GM20000 (cell line): ENCODE measurements around the gene METTL16.
"Not testable (repeated sequence)": the region's sequence is repeated elsewhere in the genome, so short reads cannot be mapped to it uniquely, and the experiment has no call there.

Experiments used
- DNase-seq: peaks from one replicate; pipeline ENCODE4 v3.0.0; 2012; ENCODE audit warnings: low spot score
- TF ChIP-seq, protein P1 (sequence below): IDR thresholded peaks from 2 replicates; pipeline ENCODE4 v1.5.1; 2012; ENCODE audit warnings: mild to moderate bottlenecking, control low read depth; ENCODE audit errors: extremely low read depth, missing control alignments

Gene METTL16

GRCh38 chr17:2511462-2512369 lies at the start of gene METTL16:
METTL16 (minus strand) TSS chr17:2511888; CDS start chr17:2502331, 9,557 bp downstream.
- peak; percentile 97 for DNase-seq
- TF ChIP-seq, protein P1, sequence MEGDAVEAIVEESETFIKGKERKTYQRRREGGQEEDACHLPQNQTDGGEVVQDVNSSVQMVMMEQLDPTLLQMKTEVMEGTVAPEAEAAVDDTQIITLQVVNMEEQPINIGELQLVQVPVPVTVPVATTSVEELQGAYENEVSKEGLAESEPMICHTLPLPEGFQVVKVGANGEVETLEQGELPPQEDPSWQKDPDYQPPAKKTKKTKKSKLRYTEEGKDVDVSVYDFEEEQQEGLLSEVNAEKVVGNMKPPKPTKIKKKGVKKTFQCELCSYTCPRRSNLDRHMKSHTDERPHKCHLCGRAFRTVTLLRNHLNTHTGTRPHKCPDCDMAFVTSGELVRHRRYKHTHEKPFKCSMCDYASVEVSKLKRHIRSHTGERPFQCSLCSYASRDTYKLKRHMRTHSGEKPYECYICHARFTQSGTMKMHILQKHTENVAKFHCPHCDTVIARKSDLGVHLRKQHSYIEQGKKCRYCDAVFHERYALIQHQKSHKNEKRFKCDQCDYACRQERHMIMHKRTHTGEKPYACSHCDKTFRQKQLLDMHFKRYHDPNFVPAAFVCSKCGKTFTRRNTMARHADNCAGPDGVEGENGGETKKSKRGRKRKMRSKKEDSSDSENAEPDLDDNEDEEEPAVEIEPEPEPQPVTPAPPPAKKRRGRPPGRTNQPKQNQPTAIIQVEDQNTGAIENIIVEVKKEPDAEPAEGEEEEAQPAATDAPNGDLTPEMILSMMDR: no peak

GRCh38 chr17:2560658-2561057 lies 49.0 kb upstream of the METTL16 start:
- TF ChIP-seq, protein P1: no peak
- DNase-seq: no peak

DNA sequence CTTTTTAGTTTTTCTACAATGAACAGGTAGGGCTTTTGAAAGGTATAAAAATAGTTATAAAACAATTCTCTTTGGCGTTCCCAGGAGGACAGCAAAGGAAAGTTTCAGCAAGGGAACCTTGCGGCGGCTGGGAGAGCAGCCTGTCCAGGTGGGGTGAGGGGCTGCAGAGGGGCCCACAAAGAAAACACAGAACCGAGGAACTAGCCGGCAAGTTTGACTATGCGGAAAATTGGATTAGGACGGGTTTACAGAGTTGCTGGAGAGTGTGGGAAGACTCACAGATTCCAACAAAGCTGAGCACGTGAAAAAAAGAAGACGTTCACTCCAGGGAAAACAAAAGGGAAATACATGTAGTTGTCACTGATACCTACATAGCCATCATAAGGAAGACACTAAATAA lies 40.2 kb upstream of the METTL16 start:
- TF ChIP-seq, protein P1: no peak
- DNase-seq: no peak

DNA sequence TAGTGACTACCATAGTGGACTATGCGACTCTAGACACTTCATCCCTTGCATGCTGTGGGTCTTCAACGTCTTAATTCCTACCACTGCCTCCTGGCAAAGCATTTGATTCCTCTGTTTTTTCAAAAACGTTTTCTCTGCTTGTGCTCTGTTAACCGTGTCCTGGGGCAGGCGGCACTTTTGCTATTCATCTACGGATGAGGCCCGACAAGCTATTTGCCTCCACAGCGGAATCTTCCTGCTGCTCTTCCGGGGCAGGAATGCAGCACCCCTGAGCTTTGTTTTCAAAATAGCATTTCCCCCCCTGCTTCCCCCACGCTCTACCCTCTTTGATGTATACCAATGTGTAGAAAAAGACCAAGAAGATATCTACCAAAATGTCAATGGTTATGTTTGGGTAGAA lies 39.8 kb upstream of the METTL16 start:
- no peak for DNase-seq
- TF ChIP-seq, protein P1: no peak

DNA sequence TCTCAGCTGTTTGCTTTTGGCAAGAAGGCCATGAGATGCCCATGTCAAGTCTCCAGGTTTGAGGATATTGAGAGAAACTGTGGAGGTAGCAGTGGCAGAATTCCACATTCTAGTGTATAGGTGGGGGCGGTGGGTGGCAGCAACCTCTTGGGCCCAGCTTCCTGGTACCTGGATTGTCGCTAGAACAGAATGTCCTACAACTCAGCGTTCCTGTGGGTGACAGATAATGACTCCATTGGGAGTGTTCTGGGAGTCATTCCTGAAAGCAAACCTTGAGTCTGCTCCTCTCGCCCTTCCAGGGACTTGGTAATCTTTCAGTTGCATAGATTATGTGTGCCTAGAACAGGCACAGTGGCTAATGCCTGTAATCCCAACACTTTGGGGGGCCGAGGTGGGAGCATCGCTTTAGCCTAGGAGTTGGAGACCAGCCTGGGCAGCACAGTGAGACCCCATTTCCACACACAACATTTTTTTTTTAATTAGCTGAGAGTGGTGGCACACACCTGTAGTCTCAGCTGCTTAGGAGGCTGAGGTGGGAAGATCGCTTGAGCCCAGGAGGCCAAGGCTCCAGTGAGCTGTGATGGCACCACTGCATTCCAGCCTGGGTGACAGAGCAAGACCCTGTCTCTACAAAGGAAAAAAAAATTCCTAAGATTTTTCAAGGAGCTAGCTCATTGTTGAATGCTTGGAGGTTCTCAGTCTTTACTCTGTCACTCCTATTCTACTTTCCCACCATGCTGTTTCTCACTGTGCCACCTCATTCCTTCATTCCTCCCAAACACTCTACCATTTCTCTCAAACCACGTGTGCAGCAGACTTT lies 37.9 kb upstream of the METTL16 start:
- DNase-seq: no peak
- TF ChIP-seq, protein P1: no peak

DNA sequence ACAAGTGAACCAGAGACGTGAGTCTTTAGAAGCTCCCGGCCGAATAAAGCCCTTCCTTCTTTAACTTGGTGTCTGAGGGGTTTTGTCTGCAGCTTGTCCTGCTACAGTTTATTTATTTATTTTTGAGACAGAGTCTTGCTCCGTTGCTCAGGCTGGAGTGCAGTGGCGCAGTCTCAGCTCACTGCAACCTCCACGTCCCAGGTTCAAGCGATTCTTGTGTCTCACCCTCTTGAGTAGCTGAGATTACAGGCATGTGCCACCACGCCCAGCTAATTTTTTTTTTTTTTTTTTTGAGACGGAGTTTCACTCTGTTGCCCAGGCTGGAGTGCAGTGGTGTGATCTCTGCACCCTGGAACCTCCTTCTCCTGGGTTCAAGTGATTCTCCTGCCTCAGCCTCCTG lies 36.3 kb upstream of the METTL16 start:
- DNase-seq: not testable (repeated sequence)

DNA sequence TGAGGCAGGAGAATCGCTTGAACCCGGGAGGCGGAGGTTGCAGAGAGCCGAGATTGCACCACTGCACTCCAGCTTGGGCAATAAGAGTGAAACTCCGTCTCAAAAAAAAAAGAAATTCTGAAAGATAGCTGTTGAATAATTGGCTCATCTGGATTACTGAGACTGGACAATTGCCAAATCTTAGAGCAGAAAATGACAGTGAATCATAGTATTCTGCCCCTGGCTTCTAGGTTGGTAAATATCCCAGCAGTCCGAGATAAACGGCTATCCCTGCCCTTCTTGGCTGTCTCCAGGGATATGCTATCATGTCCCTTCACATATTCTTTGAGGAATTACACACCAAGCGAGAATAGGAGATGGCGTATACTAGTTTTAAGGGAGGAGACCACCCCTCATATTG lies 35.5 kb upstream of the METTL16 start:
- TF ChIP-seq, protein P1: no peak
- no peak for DNase-seq
